H9 (cell line): ENCODE data around the gene YPEL4. TPM values are rescaled to one million over a fixed set of nuclear protein-coding genes. Genes with fewer than 3 reads are reported as not detected.

Experiments used
- DNase-seq: peaks from one replicate; pipeline ENCODE4 v3.0.0-alpha.2; 2017
- H2AFZ ChIP-seq: one replicate; pipeline ENCODE4 v1.6.1; 2013; ENCODE audit warnings: mild to moderate bottlenecking, low read length, control low read depth, moderate library complexity
- H2AK5ac ChIP-seq: 2 replicates; pipeline ENCODE4 v1.6.1; 2013; ENCODE audit warnings: low read length, control low read depth, mixed read lengths; ENCODE audit not compliant: insufficient read length
- H2BK120ac ChIP-seq: one replicate; pipeline ENCODE4 v1.6.1; 2013; ENCODE audit warnings: low read depth, mild to moderate bottlenecking, low read length, control low read depth, inconsistent platforms; ENCODE audit not compliant: poor library complexity, severe bottlenecking
- H2BK12ac ChIP-seq: 2 replicates; pipeline ENCODE4 v1.6.1; 2013; ENCODE audit warnings: low read length, control low read depth, mixed read lengths, low read depth; ENCODE audit not compliant: insufficient read length
- H2BK15ac ChIP-seq: 2 replicates; pipeline ENCODE4 v1.6.1; 2013; ENCODE audit warnings: low read depth, low read length, control low read depth
- H2BK20ac ChIP-seq: one replicate; pipeline ENCODE4 v1.6.1; 2013; ENCODE audit warnings: low read depth, mild to moderate bottlenecking, low read length, control low read depth, inconsistent platforms; ENCODE audit not compliant: poor library complexity, severe bottlenecking
- H2BK5ac ChIP-seq: 2 replicates; pipeline ENCODE4 v1.6.1; 2013; ENCODE audit warnings: low read length, control low read depth, mixed read lengths; ENCODE audit not compliant: insufficient read length
- H3K14ac ChIP-seq: 2 replicates; pipeline ENCODE4 v1.6.1; 2013; ENCODE audit warnings: low read length, control low read depth; ENCODE audit not compliant: insufficient read depth
- H3K18ac ChIP-seq: 2 replicates; pipeline ENCODE4 v1.6.1; 2013; ENCODE audit warnings: low read depth, mild to moderate bottlenecking, mixed read lengths, low read length, control low read depth; ENCODE audit not compliant: insufficient read length
- H3K23ac ChIP-seq: 2 replicates; pipeline ENCODE4 v1.6.1; 2013; ENCODE audit warnings: low read length, control low read depth, mixed read lengths, low read depth; ENCODE audit not compliant: insufficient read length
- H3K23me2 ChIP-seq: 2 replicates; pipeline ENCODE4 v1.6.1; 2013; ENCODE audit warnings: low read depth, mild to moderate bottlenecking, mixed read lengths, low read length, control low read depth; ENCODE audit not compliant: insufficient read length, poor library complexity, severe bottlenecking
- H3K27ac ChIP-seq: 2 replicates; pipeline ENCODE4 v1.5.1; 2013; ENCODE audit warnings: low read length, control low read depth, mixed read lengths, low read depth; ENCODE audit not compliant: insufficient read length
- H3K27me3 ChIP-seq: 2 replicates; pipeline ENCODE4 v1.6.1; 2013; ENCODE audit warnings: low read length, control low read depth, inconsistent platforms; ENCODE audit not compliant: insufficient read depth
- H3K4ac ChIP-seq: 2 replicates; pipeline ENCODE4 v1.6.1; 2013; ENCODE audit warnings: low read depth, mild to moderate bottlenecking, control low read depth, inconsistent platforms, low read length, moderate library complexity
- H3K4me1 ChIP-seq: 2 replicates; pipeline ENCODE4 v1.6.1; 2013; ENCODE audit warnings: low read length, control low read depth, inconsistent platforms; ENCODE audit not compliant: insufficient read depth
- H3K4me2 ChIP-seq: 2 replicates; pipeline ENCODE4 v1.6.1; 2013; ENCODE audit warnings: low read length, control low read depth, mixed read lengths; ENCODE audit not compliant: insufficient read length, insufficient read depth
- H3K56ac ChIP-seq: 2 replicates; pipeline ENCODE4 v1.6.1; 2013; ENCODE audit warnings: low read depth, mild to moderate bottlenecking, mixed read lengths, low read length, control low read depth; ENCODE audit not compliant: insufficient read length
- H3K79me1 ChIP-seq: 2 replicates; pipeline ENCODE4 v1.6.1; 2013; ENCODE audit warnings: low read depth, mild to moderate bottlenecking, moderate library complexity, low read length, control low read depth, inconsistent platforms; ENCODE audit not compliant: insufficient read depth, poor library complexity, severe bottlenecking
- H3K79me2 ChIP-seq: 2 replicates; pipeline ENCODE4 v1.6.1; 2013; ENCODE audit warnings: low read length, control low read depth, inconsistent platforms; ENCODE audit not compliant: insufficient read depth
- H3K9ac ChIP-seq: 2 replicates; pipeline ENCODE4 v1.6.1; 2013; ENCODE audit warnings: low read length, control low read depth, mixed read lengths; ENCODE audit not compliant: insufficient read length; ENCODE audit errors: extremely low read depth
- H3K9me3 ChIP-seq: one replicate; pipeline ENCODE4 v1.6.1; 2013; ENCODE audit warnings: low read depth, low read length, inconsistent platforms; ENCODE audit not compliant: control insufficient read depth
- H3T11ph ChIP-seq: one replicate; pipeline ENCODE4 v1.6.1; 2013; ENCODE audit warnings: mild to moderate bottlenecking, low read length, control low read depth, inconsistent platforms
- H4K20me1 ChIP-seq: one replicate; pipeline ENCODE4 v1.6.1; 2013; ENCODE audit not compliant: control insufficient read depth, insufficient read length, insufficient read depth
- H4K5ac ChIP-seq: 2 replicates; pipeline ENCODE4 v1.6.1; 2013; ENCODE audit warnings: low read depth, mild to moderate bottlenecking, mixed read lengths, low read length, control low read depth; ENCODE audit not compliant: insufficient read length
- H4K8ac ChIP-seq: replicated peaks from 2 replicates; pipeline ENCODE4 v1.6.1; 2013; ENCODE audit warnings: low read length, control low read depth, mixed read lengths, low read depth; ENCODE audit not compliant: insufficient read length
- H4K91ac ChIP-seq: 2 replicates; pipeline ENCODE4 v1.6.1; 2013; ENCODE audit warnings: low read depth, mild to moderate bottlenecking, moderate library complexity, mixed read lengths, low read length, control low read depth; ENCODE audit not compliant: insufficient read length
- H3K27ac Mint-ChIP-seq, 3 experiments: 2 replicates in 2 of 3; 3 replicates in 1 of 3; pipeline ENCODE4 v1.8.0; 2020 to 2021; ENCODE audit warnings: mixed read lengths in 3 of 3, mild to moderate bottlenecking in 1 of 3, moderate library complexity in 1 of 3
- H3K27me3 Mint-ChIP-seq: 2 replicates; pipeline ENCODE4 v1.8.0; 2021; ENCODE audit warnings: low read depth, mild to moderate bottlenecking, moderate library complexity, mixed read lengths
- H3K36me3 Mint-ChIP-seq, 3 experiments: 2 replicates in 2 of 3; 3 replicates in 1 of 3; pipeline ENCODE4 v1.8.0; 2020 to 2021; ENCODE audit warnings: low read depth in 3 of 3, mixed read lengths in 3 of 3; ENCODE audit not compliant: insufficient read depth in 1 of 3
- H3K4me1 Mint-ChIP-seq, 2 experiments: 2 replicates each; pipeline ENCODE4 v1.8.0; 2020; ENCODE audit warnings: mixed read lengths in 2 of 2
- H3K4me3 Mint-ChIP-seq, 2 experiments: 2 replicates in 1 of 2; 3 replicates in 1 of 2; pipeline ENCODE4 v1.8.0; 2020 to 2021; ENCODE audit warnings: mild to moderate bottlenecking in 2 of 2, mixed read lengths in 2 of 2, moderate library complexity in 1 of 2
- H3K9me3 Mint-ChIP-seq, 2 experiments: 2 replicates in 1 of 2; 3 replicates in 1 of 2; pipeline ENCODE4 v1.8.0; 2020; ENCODE audit warnings: mild to moderate bottlenecking in 2 of 2, mixed read lengths in 2 of 2, moderate library complexity in 1 of 2
- total RNA-seq: library from RNA; stranded (reverse); gene quantifications from 2 replicates; pipeline ENCODE4 v1.2.1, GENCODE V29; 2021
- TF ChIP-seq, protein P1 (sequence below): fragments of 200-600 bp; sonication (generic); conservative IDR thresholded peaks from 3 replicates; pipeline ENCODE4 v1.8.0; 2021; ENCODE audit warnings: antibody characterized with exemption, mild to moderate bottlenecking

YPEL4 gene
- total RNA-seq, 1 experiment from 2014 or later, result 0.13 TPM

DNA sequence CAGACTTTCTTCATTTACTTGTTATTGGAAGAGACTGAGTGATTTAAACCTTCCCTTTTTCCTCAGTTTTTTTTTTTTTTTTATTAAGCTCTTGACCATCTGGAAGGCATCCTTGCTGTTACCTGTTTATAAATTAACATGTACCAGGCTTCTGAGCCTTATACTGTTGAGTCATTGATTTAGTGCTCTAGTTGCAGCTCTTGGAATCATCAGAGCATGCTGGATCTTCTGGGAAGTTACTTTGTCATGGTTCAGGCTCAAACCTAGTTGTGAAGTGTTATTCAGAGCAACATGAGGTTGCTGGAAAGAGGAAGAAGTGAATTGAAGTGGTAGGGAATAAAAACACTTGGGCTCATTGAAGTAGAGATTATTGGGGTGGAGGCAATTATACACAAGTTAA lies 24.5 kb upstream of the YPEL4 start:
- Mint-ChIP-seq H3K36me3 (peaks cover 25 to 63% (median 44%) of the 10 kb centered on the region in 3 experiments), H3K9me3 (no peaks in the 10 kb centered on the region; a peak in 2 of 5 replicates), H3K27ac (peak overlapping the region in 1 of 3 experiments; percentile 32; a peak in 3 of 7 replicates), H3K27me3 (no peaks in the 10 kb centered on the region), H3K4me1 (peaks cover 34 to 44% of the 10 kb centered on the region in 2 experiments), H3K4me3 (no peak overlapping the region)
- no peak overlapping the region for H3K27ac ChIP-seq
- no peak overlapping the region for H2BK5ac ChIP-seq
- H2AK5ac ChIP-seq, result no peak overlapping the region
- no peaks in the 10 kb centered on the region for H3K27me3 ChIP-seq
- DNase-seq, result no peak
- H2BK12ac ChIP-seq, result no peak overlapping the region
- no peak overlapping the region for H2BK15ac ChIP-seq
- H3K4me1 ChIP-seq, result no peaks in the 10 kb centered on the region; the same call in 1 of the 2 replicates
- no peak overlapping the region for H3K18ac ChIP-seq
- H4K20me1 ChIP-seq, result no peaks in the 10 kb centered on the region
- peaks cover 8% of the 10 kb centered on the region; the same call in 1 of the 2 replicates for H3K79me2 ChIP-seq
- no peak overlapping the region for H4K91ac ChIP-seq
- TF ChIP-seq, protein P1, sequence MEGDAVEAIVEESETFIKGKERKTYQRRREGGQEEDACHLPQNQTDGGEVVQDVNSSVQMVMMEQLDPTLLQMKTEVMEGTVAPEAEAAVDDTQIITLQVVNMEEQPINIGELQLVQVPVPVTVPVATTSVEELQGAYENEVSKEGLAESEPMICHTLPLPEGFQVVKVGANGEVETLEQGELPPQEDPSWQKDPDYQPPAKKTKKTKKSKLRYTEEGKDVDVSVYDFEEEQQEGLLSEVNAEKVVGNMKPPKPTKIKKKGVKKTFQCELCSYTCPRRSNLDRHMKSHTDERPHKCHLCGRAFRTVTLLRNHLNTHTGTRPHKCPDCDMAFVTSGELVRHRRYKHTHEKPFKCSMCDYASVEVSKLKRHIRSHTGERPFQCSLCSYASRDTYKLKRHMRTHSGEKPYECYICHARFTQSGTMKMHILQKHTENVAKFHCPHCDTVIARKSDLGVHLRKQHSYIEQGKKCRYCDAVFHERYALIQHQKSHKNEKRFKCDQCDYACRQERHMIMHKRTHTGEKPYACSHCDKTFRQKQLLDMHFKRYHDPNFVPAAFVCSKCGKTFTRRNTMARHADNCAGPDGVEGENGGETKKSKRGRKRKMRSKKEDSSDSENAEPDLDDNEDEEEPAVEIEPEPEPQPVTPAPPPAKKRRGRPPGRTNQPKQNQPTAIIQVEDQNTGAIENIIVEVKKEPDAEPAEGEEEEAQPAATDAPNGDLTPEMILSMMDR, result no peak
- no peak overlapping the region for H2AFZ ChIP-seq
- H3K9me3 ChIP-seq, result no peaks in the 10 kb centered on the region
- H3K79me1 ChIP-seq, result peaks cover 7% of the 10 kb centered on the region
- no peaks in the 10 kb centered on the region for H3K23me2 ChIP-seq
- H4K8ac ChIP-seq, result no peak overlapping the region
- H3K9ac ChIP-seq, result peak overlapping the region; percentile 13
- no peak overlapping the region for H3K4me2 ChIP-seq
- H3K4ac ChIP-seq, result no peak overlapping the region
- H3K14ac ChIP-seq, result no peak overlapping the region
- H3T11ph ChIP-seq, result no peak overlapping the region
- no peak overlapping the region for H4K5ac ChIP-seq
- H3K23ac ChIP-seq, result no peak overlapping the region
- no peak overlapping the region for H2BK20ac ChIP-seq
- no peak overlapping the region for H3K56ac ChIP-seq
- H2BK120ac ChIP-seq, result no peak overlapping the region
